K562 (cell line): ENCODE results near the gene SDCCAG8. TPM values are rescaled to one million over a fixed set of nuclear protein-coding genes. Genes with fewer than 3 reads are reported as not detected.
A peak's percentile ranks its signal among the peaks of the same experiment; 100 is the strongest.

ENCODE experiments used
- ATAC-seq: fragments of 200-7000 bp; cut with Tn5 transposase; 3 replicates; pipeline ENCODE4 v1.9.1; 2020; ENCODE audit warnings: moderate library complexity
- BruUV-seq: library from RNA; stranded (reverse); fragments of 400-500 nt; replicated peaks from 2 replicates; lab custom pipeline; 2021; lab: Mats Ljungman, UMichigan
- CTCF ChIA-PET: fragments of 300-600 bp; formaldehyde crosslinking; extraction: SDS; loops from one replicate; lab custom pipeline; 2021; ENCODE audit warnings: low intra/inter-chr PET ratio; lab: Yijun Ruan, JAX
- POLR2A ChIA-PET: fragments of 300-600, 350-650 bp; sonication (Branson Sonifier 250); formaldehyde crosslinking; extraction: SDS; loops from one replicate; lab custom pipeline; 2021; ENCODE audit warnings: antibody characterized with exemption, inconsistent platforms; lab: Yijun Ruan, JAX
- DNase-seq, 4 experiments: peaks; one replicate each; pipeline versions ENCODE4 v3.0.0 to v3.0.0-alpha.2; 2011 to 2018; ENCODE audit warnings: low spot score in 3 of 4, mixed read lengths in 3 of 4; ENCODE audit errors: extremely low read depth in 1 of 4
- FAIRE-seq: peaks from 2 replicates; lab custom pipeline; 2011; peaks lifted over from hg19 to GRCh38; lab: Jason Lieb, UNC
- H2AFZ ChIP-seq: 2 replicates; pipeline ENCODE4 v1.6.0; 2011; ENCODE audit warnings: low read depth, low read length, control low read depth, inconsistent platforms
- H3K27ac ChIP-seq: fragments of 200-600 bp; 3 replicates; pipeline ENCODE4 v1.8.0; 2011; ENCODE audit warnings: low read depth, mild to moderate bottlenecking, control low read depth, inconsistent platforms, low read length, moderate library complexity, mixed read lengths; ENCODE audit errors: extremely low read depth
- H3K27me3 ChIP-seq, 2 experiments: fragments of 300-600 bp in 1 of 2; 2 replicates in 1 of 2; 3 replicates in 1 of 2; pipeline versions ENCODE4 v1.6.0 to v1.8.0; 2011; ENCODE audit warnings: inconsistent platforms in 2 of 2, low read length in 2 of 2, mild to moderate bottlenecking in 1 of 2, mixed read lengths in 1 of 2, moderate library complexity in 1 of 2; ENCODE audit not compliant: control insufficient read depth in 2 of 2, insufficient read depth in 2 of 2
- H3K36me3 ChIP-seq: fragments of 300-600 bp; 3 replicates; pipeline ENCODE4 v1.8.0; 2011; ENCODE audit warnings: mild to moderate bottlenecking, low read length, inconsistent platforms; ENCODE audit not compliant: control insufficient read depth, insufficient read depth
- H3K4me1 ChIP-seq, 2 experiments: fragments of 200-600 bp in 1 of 2; replicated peaks in 1 of 2; 2 replicates in 1 of 2; 3 replicates in 1 of 2; pipeline versions ENCODE4 v1.5.1 to v1.8.0; 2011; ENCODE audit warnings: inconsistent platforms in 2 of 2, low read length in 2 of 2, mild to moderate bottlenecking in 1 of 2, mixed read lengths in 1 of 2, moderate library complexity in 1 of 2; ENCODE audit not compliant: control insufficient read depth in 2 of 2, insufficient read depth in 2 of 2
- H3K4me2 ChIP-seq: 2 replicates; pipeline ENCODE4 v1.6.1; 2011; ENCODE audit warnings: low read length, control low read depth, inconsistent platforms, mixed read lengths; ENCODE audit not compliant: insufficient read depth
- H3K4me3 ChIP-seq: fragments of 200-600 bp; sonication (generic), shearing (Covaris generic); 2 replicates; pipeline ENCODE4 v1.5.1; 2016; ENCODE audit warnings: control low read depth, inconsistent platforms
- H3K79me2 ChIP-seq: fragments of 200-600 bp; 3 replicates; pipeline ENCODE4 v1.8.0; 2011; ENCODE audit warnings: low read length, inconsistent platforms; ENCODE audit not compliant: control insufficient read depth, insufficient read depth
- H3K9ac ChIP-seq, 2 experiments: 2 replicates each; pipeline versions ENCODE4 v1.6.0 to v1.6.1; 2011; ENCODE audit warnings: low read depth in 2 of 2, low read length in 2 of 2, control low read depth in 1 of 2, inconsistent platforms in 1 of 2, mild to moderate bottlenecking in 1 of 2, mixed read lengths in 1 of 2; ENCODE audit not compliant: insufficient read depth in 1 of 2
- H3K9me1 ChIP-seq: one replicate; pipeline ENCODE4 v1.6.0; 2011; ENCODE audit warnings: inconsistent platforms, mild to moderate bottlenecking, low read length, moderate library complexity; ENCODE audit not compliant: control insufficient read depth, insufficient read depth
- H3K9me3 ChIP-seq: replicated peaks from 2 replicates; pipeline ENCODE4 v1.5.1; 2011; ENCODE audit warnings: low read depth, low read length, inconsistent platforms; ENCODE audit not compliant: control insufficient read depth, insufficient read depth
- H4K20me1 ChIP-seq: replicated peaks from 2 replicates; pipeline ENCODE4 v1.6.1; 2011; ENCODE audit warnings: low read length, inconsistent platforms, mixed read lengths; ENCODE audit not compliant: control insufficient read depth, insufficient read depth
- BRF1 ChIP-seq: IDR thresholded peaks from 3 replicates; pipeline ENCODE4 v1.6.1; 2011; ENCODE audit warnings: borderline replicate concordance, mild to moderate bottlenecking; ENCODE audit not compliant: insufficient read length; ENCODE audit errors: extremely low read depth
- CEBPB ChIP-seq: fragments of 450-650 bp; IDR thresholded peaks from 2 replicates; pipeline ENCODE4 v1.6.1; 2016; ENCODE audit warnings: missing genetic modification characterization, missing compliant biosample characterization
- CREB3L1 ChIP-seq: fragments of 450-650 bp; IDR thresholded peaks from 2 replicates; pipeline ENCODE4 v1.6.1; 2014; ENCODE audit warnings: low read depth, mild to moderate bottlenecking, moderate library complexity, borderline replicate concordance
- CTBP1 ChIP-seq: fragments of 450-650 bp; IDR thresholded peaks from 2 replicates; pipeline ENCODE4 v1.6.1; 2016; ENCODE audit warnings: borderline replicate concordance
- ETS2 ChIP-seq: IDR thresholded peaks from 2 replicates; pipeline ENCODE4 v1.6.1; 2016; ENCODE audit warnings: borderline replicate concordance, missing genetic modification characterization, mild to moderate bottlenecking, moderate library complexity, missing compliant biosample characterization; ENCODE audit not compliant: poor library complexity, severe bottlenecking
- NFIC ChIP-seq: fragments of 450-650 bp; IDR thresholded peaks from 2 replicates; pipeline ENCODE4 v1.6.1; 2017; ENCODE audit warnings: mild to moderate bottlenecking, inconsistent platforms
- NR4A1 ChIP-seq, 2 experiments: fragments of 250-450 bp in 1 of 2; fragments of 450-650 bp in 1 of 2; sonication (Bioruptor Pico) in 1 of 2; IDR thresholded peaks; 2 replicates each; pipeline versions ENCODE4 v1.4.0 to v1.6.1; 2016 to 2020; ENCODE audit warnings: mild to moderate bottlenecking in 2 of 2, missing compliant biosample characterization in 1 of 2, missing genetic modification characterization in 1 of 2, moderate library complexity in 1 of 2
- PBX2 ChIP-seq, 2 experiments: IDR thresholded peaks in 1 of 2; conservative IDR thresholded peaks in 1 of 2; 2 replicates each; pipeline ENCODE4 v1.6.1; 2016; ENCODE audit warnings: low read depth in 2 of 2, mild to moderate bottlenecking in 1 of 2, missing compliant biosample characterization in 1 of 2, missing genetic modification characterization in 1 of 2, moderate library complexity in 1 of 2
- SMAD1 ChIP-seq: fragments of 150-350 bp; IDR thresholded peaks from 2 replicates; pipeline ENCODE4 v1.6.1; 2014; ENCODE audit warnings: low read length, low read depth; ENCODE audit not compliant: partially characterized antibody
- YY1 ChIP-seq, 3 experiments: IDR thresholded peaks; 2 replicates each; pipeline ENCODE4 v1.6.1; 2011; ENCODE audit warnings: low read length in 2 of 3, mild to moderate bottlenecking in 2 of 3, moderate library complexity in 2 of 3, borderline replicate concordance in 1 of 3, control low read depth in 1 of 3, low read depth in 1 of 3; ENCODE audit not compliant: insufficient read depth in 3 of 3, insufficient replicate concordance in 2 of 3, control insufficient read depth in 1 of 3, insufficient read length in 1 of 3; ENCODE audit errors: extremely low read depth in 1 of 3
- ZNF282 ChIP-seq: sonication (generic); formaldehyde crosslinking; IDR thresholded peaks from 2 replicates; pipeline ENCODE4 v1.8.1; 2023; ENCODE audit warnings: missing genetic modification reagents
- WGBS: fragments of 100-300 bp; shearing (Covaris generic); methylation state at CpG from one replicate; pipeline ENCODE4 v1.1.6; 2016; ENCODE audit warnings: low coverage, mixed read lengths; ENCODE audit not compliant: insufficient coverage; ENCODE audit errors: missing lambda C conversion rate; 5-methylcytosine and 5-hydroxymethylcytosine counted together
- in situ Hi-C: fragments of 300-500 bp; cut with MboI; formaldehyde crosslinking; loops from 4 replicates; pipeline ENCODE4 v1.15.0; 2018; ENCODE audit warnings: inconsistent platforms, mixed read lengths
- intact Hi-C: fragments of 100-400 bp; cut with micrococcal nuclease; formaldehyde crosslinking; loops from 2 replicates; pipeline ENCODE4 v1.14.2; 2022
- polyA plus RNA-seq, 8 experiments: library from polyadenylated mRNA; depleted of rRNA in 4 of 8; stranded (reverse) in 5 of 8; unstranded in 3 of 8; fragments of >200 nt; fragmentation: Nextera tagmentation in 2 of 8; fragmentation: Illumina TruSeq in 1 of 8; extraction: Ambion mirVana in 2 of 8; extraction: Trizol in 1 of 8; gene quantifications; 2 replicates each; pipeline versions ENCODE4 v1.2.1 to v1.2.3, GENCODE V29; 2011 to 2014; ENCODE audit warnings: inconsistent platforms in 1 of 8, missing spikeins in 1 of 8
- total RNA-seq, 7 experiments: library from RNA; depleted of rRNA in 6 of 7; stranded (reverse); fragments of >200 nt in 6 of 7; fragmentation: Illumina TruSeq in 2 of 7; extraction: Trizol in 2 of 7; gene quantifications; 2 replicates each; pipeline versions ENCODE4 v1.2.1 to v1.2.3, GENCODE V29; 2011 to 2021; ENCODE audit warnings: low replicate concordance in 1 of 7
- TF ChIP-seq, protein P1 (sequence below): fragments of 450-650 bp; formaldehyde crosslinking; IDR thresholded peaks from 2 replicates; pipeline ENCODE4 v1.4.0; 2020; ENCODE audit warnings: mild to moderate bottlenecking, moderate library complexity

Gene SDCCAG8
- total and polyA plus RNA-seq, 9 of the 15 experiments (the other 6 are each of a cell fraction or from before 2014, with no cell fraction given) = 17.9 to 36.7 (median 25.4) TPM

DNA sequence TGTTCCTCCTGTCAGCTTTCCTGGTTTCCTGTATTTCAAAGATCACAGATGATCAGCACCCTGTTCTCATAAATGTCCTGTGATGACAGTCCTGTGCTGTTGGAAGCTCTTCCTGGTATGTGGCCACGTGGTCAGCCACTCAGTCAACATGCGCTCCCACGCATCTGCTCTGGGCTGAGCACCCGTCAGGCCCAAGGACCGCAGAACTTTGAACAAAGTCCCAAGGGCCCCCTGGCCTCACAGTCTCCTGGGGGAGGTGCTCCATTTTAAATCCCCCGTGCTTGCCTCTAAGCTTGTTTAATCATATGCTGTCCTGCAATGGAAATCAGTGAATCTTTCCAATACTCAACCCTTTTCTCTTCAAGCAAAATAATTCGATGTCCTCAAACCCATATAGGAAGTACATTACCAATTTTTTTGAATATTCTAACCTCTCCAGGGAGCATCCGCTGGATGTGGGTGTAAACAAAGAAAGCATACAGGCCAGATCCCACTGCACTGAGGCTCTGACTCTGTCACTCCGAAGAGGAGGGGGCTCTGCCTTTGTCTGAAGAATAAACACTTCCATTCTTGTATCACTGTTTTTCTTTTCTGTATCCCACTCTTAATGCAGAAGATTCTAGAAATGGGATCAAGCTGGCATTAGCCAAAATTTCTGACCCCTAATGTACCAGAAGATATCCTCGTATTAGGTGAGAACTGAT is 250.3 kb downstream of the SDCCAG8 start:
- POLR2A ChIA-PET = interaction anchor here (0.7 to 1.8 kb wide), 2 partner anchors 14 to 37 kb away, joined by 3 to 5 read pairs; no protein-coding TSS in a partner anchor
- in situ Hi-C loops (no loop called here), intact Hi-C loops (no loop called here)
- Histone ChIP-seq H3K4me2 (peak overlapping the region; percentile 29; the same call in 1 of the 2 replicates), H3K79me2 (no peaks in the 10 kb centered on the region), H3K27me3 (peaks cover 12 to 33% of the 10 kb centered on the region in 2 experiments), H3K9me3 (no peaks in the 10 kb centered on the region), H3K9ac (no peak overlapping the region), H3K36me3 (no peaks in the 10 kb centered on the region), H2AFZ (peak overlapping the region; percentile 72), H3K4me3 (no peak overlapping the region), H3K9me1 (no peaks in the 10 kb centered on the region), H3K27ac (no peak overlapping the region), H3K4me1 (peaks cover 0 to 16% of the 10 kb centered on the region in 2 experiments; a peak in 3 of 5 replicates), H4K20me1 (no peaks in the 10 kb centered on the region)
- WGBS = 4% methylated on average over 10 of the region's 10 CpGs
- DNase-seq (peak; percentile 30 to 64 (median 46)), FAIRE-seq (peak; percentile 82), ATAC-seq (peak; percentile 84)
- CTCF ChIA-PET = no interaction called here
- BruUV-seq = no TSS peak
- TF ChIP-seq ZNF282 (CRISPR knock-in tag) = no peak
- TF ChIP-seq NFIC = no peak
- TF ChIP-seq CREB3L1 = peak; percentile 61; the same call in 1 of the 2 replicates
- TF ChIP-seq BRF1 = no peak
- no peak for TF ChIP-seq YY1 (IDR thresholded peaks at IDR 0.05; ENCODE audit: borderline replicate concordance in 1 of 3, control insufficient read depth in 1 of 3, extremely low read depth in 1 of 3, insufficient read depth in 3 of 3, insufficient read length in 1 of 3, insufficient replicate concordance in 2 of 3, low read depth in 1 of 3, low read length in 2 of 3)
- no peak for TF ChIP-seq SMAD1
- no peak for TF ChIP-seq CEBPB (tag)
- TF ChIP-seq ETS2 (tag) = no peak
- TF ChIP-seq, protein P1, sequence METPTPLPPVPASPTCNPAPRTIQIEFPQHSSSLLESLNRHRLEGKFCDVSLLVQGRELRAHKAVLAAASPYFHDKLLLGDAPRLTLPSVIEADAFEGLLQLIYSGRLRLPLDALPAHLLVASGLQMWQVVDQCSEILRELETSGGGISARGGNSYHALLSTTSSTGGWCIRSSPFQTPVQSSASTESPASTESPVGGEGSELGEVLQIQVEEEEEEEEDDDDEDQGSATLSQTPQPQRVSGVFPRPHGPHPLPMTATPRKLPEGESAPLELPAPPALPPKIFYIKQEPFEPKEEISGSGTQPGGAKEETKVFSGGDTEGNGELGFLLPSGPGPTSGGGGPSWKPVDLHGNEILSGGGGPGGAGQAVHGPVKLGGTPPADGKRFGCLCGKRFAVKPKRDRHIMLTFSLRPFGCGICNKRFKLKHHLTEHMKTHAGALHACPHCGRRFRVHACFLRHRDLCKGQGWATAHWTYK (CRISPR knock-in tag) = peak; percentile 10; the same call in 1 of the 2 replicates
- no peak for TF ChIP-seq NR4A1 (CRISPR knock-in tag; IDR thresholded peaks at IDR 0.05)
- TF ChIP-seq NR4A1 (tag; IDR thresholded peaks at IDR 0.05) = no peak; the same call in 1 of the 2 replicates
- TF ChIP-seq CTBP1 = peak; percentile 83
- TF ChIP-seq PBX2 (CRISPR knock-in tag; IDR thresholded peaks at IDR 0.05; ENCODE audit: low read depth) = no peak
- TF ChIP-seq PBX2 (tag; conservative IDR thresholded peaks at IDR 0.05; ENCODE audit: low read depth) = 0 out of 2 replicates have a peak, but pooled peaks have one; percentile 26
